ENCODE results near the gene TAOK1. TPM values are rescaled to one million over a fixed set of nuclear protein-coding genes. Genes with fewer than 3 reads are reported as not detected.

Gene TAOK1
- total and polyA plus RNA-seq, 2 of the 13 experiments (the other 11 are each of a cell fraction or from before 2014, with no cell fraction given): 14.1 to 23.0 TPM

DNA sequence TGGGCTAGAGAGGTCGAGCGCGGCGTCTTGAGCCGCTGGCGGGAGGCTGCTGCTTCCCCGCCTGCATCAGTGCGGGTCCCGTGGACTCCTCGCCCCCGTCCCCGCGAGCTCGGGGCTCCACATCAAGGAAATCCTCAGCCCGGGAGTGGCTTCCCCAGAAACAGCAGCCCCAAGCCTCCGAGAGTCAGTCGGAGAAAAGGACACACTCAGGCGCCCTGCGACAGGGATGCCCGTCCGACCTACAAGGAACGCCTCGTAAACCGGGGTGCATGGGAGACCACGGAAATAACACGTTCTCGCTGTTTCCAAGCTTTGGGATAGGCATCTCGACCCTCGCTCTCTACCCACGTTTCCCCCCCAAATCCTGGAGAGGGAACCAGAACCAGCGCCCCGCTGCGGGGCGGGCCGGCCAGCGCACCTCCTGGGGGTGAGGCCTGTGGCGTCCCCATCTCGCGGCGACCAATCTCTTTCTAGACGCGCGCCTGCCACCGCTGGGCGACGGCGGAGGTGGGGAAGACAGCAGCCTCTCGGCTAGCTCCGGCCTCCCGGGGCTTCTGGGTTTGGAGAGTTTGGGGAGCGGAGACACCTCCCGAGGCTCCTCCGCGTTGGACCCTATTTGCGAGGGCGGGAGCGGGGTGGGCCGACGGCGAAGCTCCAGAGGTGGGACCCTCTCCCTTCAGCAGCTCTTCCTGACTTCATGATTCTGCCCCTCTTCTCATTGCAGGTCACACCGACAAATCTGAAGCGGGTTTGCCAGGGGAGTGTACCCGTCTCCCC lies 177.6 kb downstream of the TAOK1 start (continued):
- TF ChIP-seq, protein P1, sequence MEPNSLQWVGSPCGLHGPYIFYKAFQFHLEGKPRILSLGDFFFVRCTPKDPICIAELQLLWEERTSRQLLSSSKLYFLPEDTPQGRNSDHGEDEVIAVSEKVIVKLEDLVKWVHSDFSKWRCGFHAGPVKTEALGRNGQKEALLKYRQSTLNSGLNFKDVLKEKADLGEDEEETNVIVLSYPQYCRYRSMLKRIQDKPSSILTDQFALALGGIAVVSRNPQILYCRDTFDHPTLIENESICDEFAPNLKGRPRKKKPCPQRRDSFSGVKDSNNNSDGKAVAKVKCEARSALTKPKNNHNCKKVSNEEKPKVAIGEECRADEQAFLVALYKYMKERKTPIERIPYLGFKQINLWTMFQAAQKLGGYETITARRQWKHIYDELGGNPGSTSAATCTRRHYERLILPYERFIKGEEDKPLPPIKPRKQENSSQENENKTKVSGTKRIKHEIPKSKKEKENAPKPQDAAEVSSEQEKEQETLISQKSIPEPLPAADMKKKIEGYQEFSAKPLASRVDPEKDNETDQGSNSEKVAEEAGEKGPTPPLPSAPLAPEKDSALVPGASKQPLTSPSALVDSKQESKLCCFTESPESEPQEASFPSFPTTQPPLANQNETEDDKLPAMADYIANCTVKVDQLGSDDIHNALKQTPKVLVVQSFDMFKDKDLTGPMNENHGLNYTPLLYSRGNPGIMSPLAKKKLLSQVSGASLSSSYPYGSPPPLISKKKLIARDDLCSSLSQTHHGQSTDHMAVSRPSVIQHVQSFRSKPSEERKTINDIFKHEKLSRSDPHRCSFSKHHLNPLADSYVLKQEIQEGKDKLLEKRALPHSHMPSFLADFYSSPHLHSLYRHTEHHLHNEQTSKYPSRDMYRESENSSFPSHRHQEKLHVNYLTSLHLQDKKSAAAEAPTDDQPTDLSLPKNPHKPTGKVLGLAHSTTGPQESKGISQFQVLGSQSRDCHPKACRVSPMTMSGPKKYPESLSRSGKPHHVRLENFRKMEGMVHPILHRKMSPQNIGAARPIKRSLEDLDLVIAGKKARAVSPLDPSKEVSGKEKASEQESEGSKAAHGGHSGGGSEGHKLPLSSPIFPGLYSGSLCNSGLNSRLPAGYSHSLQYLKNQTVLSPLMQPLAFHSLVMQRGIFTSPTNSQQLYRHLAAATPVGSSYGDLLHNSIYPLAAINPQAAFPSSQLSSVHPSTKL (CRISPR knock-in tag; IDR thresholded peaks at IDR 0.05): no peak
- TF ChIP-seq GFI1 (CRISPR knock-in tag; IDR thresholded peaks at IDR 0.05; ENCODE audit: borderline replicate concordance): no peak
- TF ChIP-seq ZNF614 (CRISPR knock-in tag; IDR thresholded peaks at IDR 0.05; ENCODE audit: borderline replicate concordance): no peak
- no peak for TF ChIP-seq PLRG1 (conservative IDR thresholded peaks at IDR 0.05)

DNA sequence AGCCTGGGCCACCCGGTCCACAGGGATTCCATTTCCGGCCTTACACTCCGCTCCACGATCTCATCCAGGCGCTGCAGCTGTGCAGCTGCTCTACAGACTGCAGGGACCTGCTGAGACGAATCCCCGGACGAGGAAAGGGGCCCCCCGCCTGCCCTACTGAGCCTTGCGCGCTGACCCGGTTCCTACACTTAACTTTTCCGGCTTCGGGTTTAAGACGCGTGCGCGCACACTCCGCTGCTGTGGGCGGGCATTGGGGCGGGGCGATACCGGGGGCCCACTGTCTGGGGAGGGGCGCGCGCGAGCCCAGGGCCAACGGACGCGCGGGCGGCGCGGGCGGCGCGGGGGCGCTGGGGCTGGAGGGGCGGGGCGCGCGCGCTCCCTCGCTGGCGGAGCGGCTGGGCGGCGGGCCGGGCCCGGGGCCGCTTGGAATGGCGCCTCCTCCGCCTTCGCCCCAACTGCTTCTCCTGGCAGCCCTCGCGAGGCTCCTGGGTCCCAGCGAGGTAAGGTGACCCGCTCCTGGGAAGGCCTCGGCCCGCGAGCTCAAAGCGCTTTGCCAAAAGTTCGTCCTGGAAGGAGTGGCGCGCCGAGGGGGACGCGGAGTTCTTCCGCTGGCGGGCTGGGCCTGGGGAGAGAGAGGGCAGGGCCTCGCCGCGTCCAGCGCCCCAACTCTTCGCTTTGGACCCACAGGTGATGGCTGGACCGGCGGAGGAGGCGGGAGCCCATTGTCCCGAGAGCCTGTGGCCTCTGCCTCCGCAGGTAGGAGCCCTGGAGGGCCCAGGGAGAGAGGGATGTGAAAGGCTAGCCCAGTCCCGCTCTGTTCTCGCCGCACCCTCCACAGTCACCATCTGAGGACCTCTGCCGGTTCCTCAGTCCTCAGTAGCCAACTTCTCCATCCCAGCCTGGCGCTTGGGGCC lies 178.4 kb downstream of the TAOK1 start, which contains the start of gene TP53I13:
Gene TP53I13, plus strand, starts transcription at position 371 of the 914 bp plus-strand sequence. Its CDS starts 58 bp downstream, at position 429.
- 5% methylated on average over 9 of the region's 85 CpGs for WGBS (ENCODE audit: low lambda C conversion rate)
- H3K79me2 ChIP-seq (ENCODE audit: insufficient read depth, low read length): no peaks in the 10 kb centered on the region
- ATAC-seq (peak; percentile 25), FAIRE-seq (no peak), DNase-seq (ENCODE audit: low spot score) (peak; percentile 51)
- BruUV-seq (replicated peaks): TSS peak; percentile 53
- no peaks in the 10 kb centered on the region; a peak in 1 of 5 replicates for H3K36me3 ChIP-seq (replicated peaks in 1 of 2; ENCODE audit: control insufficient read depth in 1 of 2, insufficient read depth in 2 of 2, low read length in 2 of 2)
- in situ Hi-C loops (cut with HindIII; ENCODE audit: extremely low pct_ligation_motif_present, low pct_unique_long_range_greater_than_20kb): no loop called here
- no peaks in the 10 kb centered on the region for H3K27me3 ChIP-seq (ENCODE audit: control insufficient read depth in 1 of 2, insufficient read depth in 2 of 2, low read length in 2 of 2)
- no peaks in the 10 kb centered on the region for H3K9me3 ChIP-seq (ENCODE audit: low read length)
- H3K27ac ChIP-seq (ENCODE audit: extremely low read length, insufficient read depth, low read length): peak within 1 kb of the TSS; percentile 86
- peak within 1 kb of the TSS; percentile 72 to 94 (median 84) for H3K4me3 ChIP-seq (replicated peaks in 1 of 3; ENCODE audit: insufficient read depth in 1 of 3, low read depth in 2 of 3, low read length in 3 of 3)
- H3K4me1 ChIP-seq (ENCODE audit: insufficient read depth, low read length): peaks cover 29% of the 10 kb centered on the region
- H3K9ac ChIP-seq (ENCODE audit: insufficient read depth, low read depth, low read length): peak within 1 kb of the TSS; percentile 79
- 0 out of 2 replicates have a peak, but pooled peaks cover 3% of the 10 kb centered on the region for H4K20me1 ChIP-seq (ENCODE audit: insufficient read depth, low read length)
- ChIA-PET POLR2A (interaction anchor here (0.8 to 3.1 kb wide), 7 partner anchors 9 to 275 kb away, joined by 3 to 24 read pairs (median 6); partner anchors contain the start of genes NUFIP2 and TAOK1), CTCF (ENCODE audit: low intra/inter-chr PET ratio, low total read pairs) (interaction anchor here (1.3 kb wide), 1 partner anchor 12 kb away, joined by 3 read pairs; no protein-coding TSS in a partner anchor)
- peak within 1 kb of the TSS; percentile 85 for H3K4me2 ChIP-seq (ENCODE audit: low read depth, low read length)
- intact Hi-C loops (cut with micrococcal nuclease; ENCODE audit: unreplicated experiment): loop anchor here (10.0 kb wide), 1 partner anchor 274 kb away; the partner anchor contains the start of gene NUFIP2
- peak within 1 kb of the TSS; percentile 62 for H2AFZ ChIP-seq (ENCODE audit: low read length)
- TF ChIP-seq SIN3A (IDR thresholded peaks at IDR 0.05; ENCODE audit: borderline replicate concordance, low read depth, low read length) (0 out of 2 replicates have a peak, but pooled peaks have one; percentile 33), ISL2 (CRISPR knock-in tag; IDR thresholded peaks at IDR 0.05) (0 out of 2 replicates have a peak, but pooled peaks have one; percentile 12), CREM (IDR thresholded peaks at IDR 0.05) (no peak), CREM (CRISPR knock-in tag; IDR thresholded peaks at IDR 0.05) (no peak; the same call in 1 of the 2 replicates), ZNF652 (CRISPR knock-in tag; IDR thresholded peaks at IDR 0.05; ENCODE audit: borderline replicate concordance, low read depth) (no peak), ZNF256 (CRISPR knock-in tag; conservative IDR thresholded peaks at IDR 0.05) (no peak), HMG20A (CRISPR knock-in tag; IDR thresholded peaks at IDR 0.05; ENCODE audit: borderline replicate concordance) (no peak), NPAS2 (CRISPR knock-in tag; IDR thresholded peaks at IDR 0.05; ENCODE audit: borderline replicate concordance) (no peak), ZNF709 (CRISPR knock-in tag; IDR thresholded peaks at IDR 0.05) (no peak), KLF16 (CRISPR knock-in tag; IDR thresholded peaks at IDR 0.05) (peak in 1 of 2 experiments; percentile 15; a peak in 1 of 4 replicates)
- TF ChIP-seq, protein P2, sequence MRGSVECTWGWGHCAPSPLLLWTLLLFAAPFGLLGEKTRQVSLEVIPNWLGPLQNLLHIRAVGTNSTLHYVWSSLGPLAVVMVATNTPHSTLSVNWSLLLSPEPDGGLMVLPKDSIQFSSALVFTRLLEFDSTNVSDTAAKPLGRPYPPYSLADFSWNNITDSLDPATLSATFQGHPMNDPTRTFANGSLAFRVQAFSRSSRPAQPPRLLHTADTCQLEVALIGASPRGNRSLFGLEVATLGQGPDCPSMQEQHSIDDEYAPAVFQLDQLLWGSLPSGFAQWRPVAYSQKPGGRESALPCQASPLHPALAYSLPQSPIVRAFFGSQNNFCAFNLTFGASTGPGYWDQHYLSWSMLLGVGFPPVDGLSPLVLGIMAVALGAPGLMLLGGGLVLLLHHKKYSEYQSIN (CRISPR knock-in tag; IDR thresholded peaks at IDR 0.05; ENCODE audit: borderline replicate concordance): no peak

Measured in HepG2 (cell line).